HepG2 (cell line): Measurements from ENCODE around the gene PTPN18. TPM values are rescaled to one million over a fixed set of nuclear protein-coding genes. Genes with fewer than 3 reads are reported as not detected.

Experiments
- AFF4 ChIP-seq: sonication (generic); formaldehyde crosslinking; IDR thresholded peaks from 2 replicates; pipeline ENCODE4 v1.4.0; 2020; ENCODE audit warnings: missing genetic modification reagents
- BRF2 ChIP-seq: sonication (generic); formaldehyde crosslinking; IDR thresholded peaks from 2 replicates; pipeline ENCODE4 v1.8.1; 2022; ENCODE audit warnings: mild to moderate bottlenecking, missing genetic modification reagents
- HMG20B ChIP-seq: conservative IDR thresholded peaks from 2 replicates; pipeline ENCODE4 v1.6.1; 2016; ENCODE audit warnings: missing genetic modification reagents, missing compliant biosample characterization
- MAX ChIP-seq: IDR thresholded peaks from 2 replicates; pipeline ENCODE4 v1.6.1; 2012; ENCODE audit warnings: inconsistent platforms
- ZFP1 ChIP-seq: IDR thresholded peaks from 2 replicates; pipeline ENCODE4 v1.6.1; 2016
- ZNF143 ChIP-seq: sonication (generic); formaldehyde crosslinking; IDR thresholded peaks from 2 replicates; pipeline ENCODE4 v1.4.0; 2020; ENCODE audit warnings: missing genetic modification reagents
- ZNF205 ChIP-seq: IDR thresholded peaks from 2 replicates; pipeline ENCODE4 v1.6.1; 2018; ENCODE audit warnings: missing biosample characterization, missing genetic modification reagents
- ZNF546 ChIP-seq: sonication (generic); formaldehyde crosslinking; conservative IDR thresholded peaks from 2 replicates; pipeline ENCODE4 v1.8.1; 2023; ENCODE audit warnings: mild to moderate bottlenecking, missing genetic modification reagents
- ZNF761 ChIP-seq: sonication (generic); formaldehyde crosslinking; conservative IDR thresholded peaks from 2 replicates; pipeline ENCODE4 v1.4.0; 2020; ENCODE audit warnings: mild to moderate bottlenecking, missing genetic modification reagents
- ZNF883 ChIP-seq: sonication (generic); formaldehyde crosslinking; IDR thresholded peaks from 2 replicates; pipeline ENCODE4 v1.5.1; 2020; ENCODE audit warnings: mild to moderate bottlenecking, missing genetic modification reagents; ENCODE audit errors: not compliant biosample characterization
- polyA plus RNA-seq, 8 experiments: library from polyadenylated mRNA; depleted of rRNA in 3 of 8; stranded (reverse) in 7 of 8; unstranded in 1 of 8; fragments of >200 nt; fragmentation: Illumina TruSeq in 4 of 8; extraction: Trizol in 4 of 8; gene quantifications; 2 replicates each; pipeline versions ENCODE4 v1.2.1 to v1.2.3, GENCODE V29; 2011 to 2016; ENCODE audit warnings: low read depth in 4 of 8, missing spikeins in 1 of 8, mixed read lengths in 1 of 8; ENCODE audit not compliant: insufficient read depth in 1 of 8
- total RNA-seq, 5 experiments: library from RNA; depleted of rRNA; stranded (reverse); fragments of >200 nt; fragmentation: Illumina TruSeq; extraction: Trizol; gene quantifications; 2 replicates each; pipeline ENCODE4 v1.2.3, GENCODE V29; 2016; ENCODE audit warnings: low read depth in 1 of 5
- TF ChIP-seq, protein P1 (sequence below): sonication (generic); formaldehyde crosslinking; IDR thresholded peaks from 2 replicates; pipeline ENCODE4 v1.4.0; 2020; ENCODE audit warnings: missing genetic modification reagents
- TF ChIP-seq, protein P2 (sequence below): sonication (generic); formaldehyde crosslinking; conservative IDR thresholded peaks from 2 replicates; pipeline ENCODE4 v1.4.0; 2020; ENCODE audit warnings: mild to moderate bottlenecking, missing genetic modification reagents, moderate library complexity
- TF ChIP-seq, protein P3 (sequence below): sonication (generic); formaldehyde crosslinking; IDR thresholded peaks from 2 replicates; pipeline ENCODE4 v1.4.0; 2020; ENCODE audit warnings: missing genetic modification reagents
- TF ChIP-seq, protein P4 (sequence below): sonication (generic); formaldehyde crosslinking; IDR thresholded peaks from 2 replicates; pipeline ENCODE4 v1.5.0; 2020; ENCODE audit warnings: missing genetic modification reagents, mild to moderate bottlenecking, borderline replicate concordance

PTPN18 gene
- total and polyA plus RNA-seq, 2 of the 13 experiments (the other 11 are each of a cell fraction or from before 2014, with no cell fraction given) = 14.8 to 39.6 TPM

- TF ChIP-seq HMG20B (CRISPR knock-in tag) (no peak), ZNF143 (CRISPR knock-in tag) (no peak), AFF4 (CRISPR knock-in tag) (no peak), BRF2 (CRISPR knock-in tag) (peak; percentile 21; the same call in 1 of the 2 replicates), ZNF761 (no peak), ZFP1 (CRISPR knock-in tag) (no peak; the same call in 1 of the 2 replicates), ZNF883 (CRISPR knock-in tag) (no peak), MAX (peak; percentile 78), ZNF546 (no peak; the same call in 1 of the 2 replicates), ZNF205 (no peak)
- TF ChIP-seq, protein P1, sequence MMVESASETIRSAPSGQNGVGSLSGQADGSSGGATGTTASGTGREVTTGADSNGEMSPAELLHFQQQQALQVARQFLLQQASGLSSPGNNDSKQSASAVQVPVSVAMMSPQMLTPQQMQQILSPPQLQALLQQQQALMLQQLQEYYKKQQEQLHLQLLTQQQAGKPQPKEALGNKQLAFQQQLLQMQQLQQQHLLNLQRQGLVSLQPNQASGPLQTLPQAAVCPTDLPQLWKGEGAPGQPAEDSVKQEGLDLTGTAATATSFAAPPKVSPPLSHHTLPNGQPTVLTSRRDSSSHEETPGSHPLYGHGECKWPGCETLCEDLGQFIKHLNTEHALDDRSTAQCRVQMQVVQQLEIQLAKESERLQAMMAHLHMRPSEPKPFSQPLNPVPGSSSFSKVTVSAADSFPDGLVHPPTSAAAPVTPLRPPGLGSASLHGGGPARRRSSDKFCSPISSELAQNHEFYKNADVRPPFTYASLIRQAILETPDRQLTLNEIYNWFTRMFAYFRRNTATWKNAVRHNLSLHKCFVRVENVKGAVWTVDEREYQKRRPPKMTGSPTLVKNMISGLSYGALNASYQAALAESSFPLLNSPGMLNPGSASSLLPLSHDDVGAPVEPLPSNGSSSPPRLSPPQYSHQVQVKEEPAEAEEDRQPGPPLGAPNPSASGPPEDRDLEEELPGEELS (CRISPR knock-in tag) = no peak
- TF ChIP-seq, protein P2, sequence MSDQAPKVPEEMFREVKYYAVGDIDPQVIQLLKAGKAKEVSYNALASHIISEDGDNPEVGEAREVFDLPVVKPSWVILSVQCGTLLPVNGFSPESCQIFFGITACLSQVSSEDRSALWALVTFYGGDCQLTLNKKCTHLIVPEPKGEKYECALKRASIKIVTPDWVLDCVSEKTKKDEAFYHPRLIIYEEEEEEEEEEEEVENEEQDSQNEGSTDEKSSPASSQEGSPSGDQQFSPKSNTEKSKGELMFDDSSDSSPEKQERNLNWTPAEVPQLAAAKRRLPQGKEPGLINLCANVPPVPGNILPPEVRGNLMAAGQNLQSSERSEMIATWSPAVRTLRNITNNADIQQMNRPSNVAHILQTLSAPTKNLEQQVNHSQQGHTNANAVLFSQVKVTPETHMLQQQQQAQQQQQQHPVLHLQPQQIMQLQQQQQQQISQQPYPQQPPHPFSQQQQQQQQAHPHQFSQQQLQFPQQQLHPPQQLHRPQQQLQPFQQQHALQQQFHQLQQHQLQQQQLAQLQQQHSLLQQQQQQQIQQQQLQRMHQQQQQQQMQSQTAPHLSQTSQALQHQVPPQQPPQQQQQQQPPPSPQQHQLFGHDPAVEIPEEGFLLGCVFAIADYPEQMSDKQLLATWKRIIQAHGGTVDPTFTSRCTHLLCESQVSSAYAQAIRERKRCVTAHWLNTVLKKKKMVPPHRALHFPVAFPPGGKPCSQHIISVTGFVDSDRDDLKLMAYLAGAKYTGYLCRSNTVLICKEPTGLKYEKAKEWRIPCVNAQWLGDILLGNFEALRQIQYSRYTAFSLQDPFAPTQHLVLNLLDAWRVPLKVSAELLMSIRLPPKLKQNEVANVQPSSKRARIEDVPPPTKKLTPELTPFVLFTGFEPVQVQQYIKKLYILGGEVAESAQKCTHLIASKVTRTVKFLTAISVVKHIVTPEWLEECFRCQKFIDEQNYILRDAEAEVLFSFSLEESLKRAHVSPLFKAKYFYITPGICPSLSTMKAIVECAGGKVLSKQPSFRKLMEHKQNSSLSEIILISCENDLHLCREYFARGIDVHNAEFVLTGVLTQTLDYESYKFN (CRISPR knock-in tag) = peak; percentile 55
- TF ChIP-seq, protein P3, sequence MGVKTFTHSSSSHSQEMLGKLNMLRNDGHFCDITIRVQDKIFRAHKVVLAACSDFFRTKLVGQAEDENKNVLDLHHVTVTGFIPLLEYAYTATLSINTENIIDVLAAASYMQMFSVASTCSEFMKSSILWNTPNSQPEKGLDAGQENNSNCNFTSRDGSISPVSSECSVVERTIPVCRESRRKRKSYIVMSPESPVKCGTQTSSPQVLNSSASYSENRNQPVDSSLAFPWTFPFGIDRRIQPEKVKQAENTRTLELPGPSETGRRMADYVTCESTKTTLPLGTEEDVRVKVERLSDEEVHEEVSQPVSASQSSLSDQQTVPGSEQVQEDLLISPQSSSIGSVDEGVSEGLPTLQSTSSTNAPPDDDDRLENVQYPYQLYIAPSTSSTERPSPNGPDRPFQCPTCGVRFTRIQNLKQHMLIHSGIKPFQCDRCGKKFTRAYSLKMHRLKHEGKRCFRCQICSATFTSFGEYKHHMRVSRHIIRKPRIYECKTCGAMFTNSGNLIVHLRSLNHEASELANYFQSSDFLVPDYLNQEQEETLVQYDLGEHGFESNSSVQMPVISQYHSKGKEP = no peak
- TF ChIP-seq, protein P4, sequence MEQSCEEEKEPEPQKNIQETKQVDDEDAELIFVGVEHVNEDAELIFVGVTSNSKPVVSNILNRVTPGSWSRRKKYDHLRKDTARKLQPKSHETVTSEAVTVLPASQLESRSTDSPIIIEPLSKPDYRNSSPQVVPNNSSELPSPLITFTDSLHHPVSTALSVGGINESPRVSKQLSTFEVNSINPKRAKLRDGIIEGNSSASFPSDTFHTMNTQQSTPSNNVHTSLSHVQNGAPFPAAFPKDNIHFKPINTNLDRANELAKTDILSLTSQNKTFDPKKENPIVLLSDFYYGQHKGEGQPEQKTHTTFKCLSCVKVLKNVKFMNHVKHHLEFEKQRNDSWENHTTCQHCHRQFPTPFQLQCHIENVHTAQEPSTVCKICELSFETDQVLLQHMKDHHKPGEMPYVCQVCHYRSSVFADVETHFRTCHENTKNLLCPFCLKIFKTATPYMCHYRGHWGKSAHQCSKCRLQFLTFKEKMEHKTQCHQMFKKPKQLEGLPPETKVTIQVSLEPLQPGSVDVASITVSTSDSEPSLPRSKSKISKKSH = no peak
Observed at GRCh38 chr2:130391872-130392670, 36.2 kb downstream of the PTPN18 start (continued).
